Omental fat pad (tissue), 4 donors: ENCODE measurements around the gene NHLRC3. TPM values are rescaled to one million over a fixed set of nuclear protein-coding genes. Genes with fewer than 3 reads are reported as not detected.
A peak's percentile ranks its signal among the peaks of the same experiment; 100 is the strongest.
"Not testable (repeated sequence)": the region's sequence is repeated elsewhere in the genome, so short reads cannot be mapped to it uniquely, and the experiment has no call there.

Experiments
- ATAC-seq: fragments of 150-250 bp; one replicate; pipeline ENCODE4 v1.9.1; 2016; ENCODE audit warnings: mild to moderate bottlenecking, moderate library complexity; ENCODE audit not compliant: low FRiP score
- DNase-seq: peaks from one replicate; pipeline ENCODE4 v3.0.0-alpha.2; 2019; ENCODE audit warnings: low spot score
- total RNA-seq, 4 donors: library from RNA; depleted of rRNA; stranded (reverse); fragments of >200 nt; gene quantifications; one replicate each; pipeline ENCODE4 v1.1.0, GENCODE V29; 2016
- TF ChIP-seq, protein P1 (sequence below), 3 donors: fragments of 450-650 bp; IDR thresholded peaks; one replicate each; pipeline ENCODE4 v1.5.1; 2016 to 2017; ENCODE audit warnings: antibody characterized with exemption in 3 of 3, mild to moderate bottlenecking in 3 of 3, moderate library complexity in 2 of 3

Gene NHLRC3, protein sequence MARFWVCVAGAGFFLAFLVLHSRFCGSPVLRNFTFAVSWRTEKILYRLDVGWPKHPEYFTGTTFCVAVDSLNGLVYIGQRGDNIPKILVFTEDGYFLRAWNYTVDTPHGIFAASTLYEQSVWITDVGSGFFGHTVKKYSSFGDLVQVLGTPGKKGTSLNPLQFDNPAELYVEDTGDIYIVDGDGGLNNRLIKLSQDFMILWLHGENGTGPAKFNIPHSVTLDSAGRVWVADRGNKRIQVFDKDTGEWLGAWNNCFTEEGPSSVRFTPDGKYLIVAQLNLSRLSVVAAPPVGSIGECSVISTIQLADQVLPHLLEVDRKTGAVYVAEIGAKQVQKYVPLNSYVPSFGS
- total RNA-seq: 10 to 100 TPM; 18.4 to 25.2 (median 23.3) TPM

DNA sequence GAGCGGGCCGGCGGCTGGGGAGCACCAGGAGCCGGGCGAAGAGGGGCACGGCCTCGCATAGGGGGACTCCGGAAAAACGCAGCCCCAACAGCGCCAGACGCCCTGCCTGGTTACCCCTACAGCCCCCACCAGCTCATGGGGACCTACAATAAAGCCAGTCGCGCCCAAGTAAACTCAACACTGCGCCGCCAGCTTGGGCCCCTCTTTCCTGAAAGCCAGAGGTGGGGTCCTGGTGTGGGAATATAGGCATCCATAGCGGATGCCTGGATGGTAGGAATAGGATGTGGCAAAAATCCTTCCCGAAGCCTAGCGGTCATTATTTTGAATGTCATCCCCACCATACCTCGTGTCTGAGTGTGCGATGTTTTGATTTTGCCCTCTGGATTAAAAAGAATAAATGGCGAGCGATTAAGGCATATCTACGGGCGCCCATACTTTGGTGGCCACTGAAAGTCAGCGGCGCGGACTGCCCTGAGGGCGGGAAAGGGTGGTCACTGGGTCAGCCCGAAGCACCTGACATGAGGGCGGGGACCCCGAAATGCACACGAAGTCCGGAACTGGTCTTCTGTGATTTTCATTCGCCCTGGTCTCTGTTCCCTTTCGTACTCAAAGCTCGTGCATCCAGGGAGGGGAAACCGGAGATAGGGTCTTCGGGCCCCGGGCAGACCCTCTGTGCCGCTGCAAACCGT lies at the start of gene NHLRC3, which contains the start of gene PROSER1:
TSS of gene NHLRC3 (plus strand) at position 577 of the 689 bp plus-strand sequence. CDS start 184 bp downstream, outside the sequence.
TSS of gene PROSER1 (minus strand) at position 210 of the 689 bp plus-strand sequence. CDS start 847 bp downstream, outside the sequence.
- DNase-seq: peak; percentile 66
- ATAC-seq: peak; percentile 96
- TF ChIP-seq, protein P1, sequence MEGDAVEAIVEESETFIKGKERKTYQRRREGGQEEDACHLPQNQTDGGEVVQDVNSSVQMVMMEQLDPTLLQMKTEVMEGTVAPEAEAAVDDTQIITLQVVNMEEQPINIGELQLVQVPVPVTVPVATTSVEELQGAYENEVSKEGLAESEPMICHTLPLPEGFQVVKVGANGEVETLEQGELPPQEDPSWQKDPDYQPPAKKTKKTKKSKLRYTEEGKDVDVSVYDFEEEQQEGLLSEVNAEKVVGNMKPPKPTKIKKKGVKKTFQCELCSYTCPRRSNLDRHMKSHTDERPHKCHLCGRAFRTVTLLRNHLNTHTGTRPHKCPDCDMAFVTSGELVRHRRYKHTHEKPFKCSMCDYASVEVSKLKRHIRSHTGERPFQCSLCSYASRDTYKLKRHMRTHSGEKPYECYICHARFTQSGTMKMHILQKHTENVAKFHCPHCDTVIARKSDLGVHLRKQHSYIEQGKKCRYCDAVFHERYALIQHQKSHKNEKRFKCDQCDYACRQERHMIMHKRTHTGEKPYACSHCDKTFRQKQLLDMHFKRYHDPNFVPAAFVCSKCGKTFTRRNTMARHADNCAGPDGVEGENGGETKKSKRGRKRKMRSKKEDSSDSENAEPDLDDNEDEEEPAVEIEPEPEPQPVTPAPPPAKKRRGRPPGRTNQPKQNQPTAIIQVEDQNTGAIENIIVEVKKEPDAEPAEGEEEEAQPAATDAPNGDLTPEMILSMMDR (IDR thresholded peaks at IDR 0.05): no peak

DNA sequence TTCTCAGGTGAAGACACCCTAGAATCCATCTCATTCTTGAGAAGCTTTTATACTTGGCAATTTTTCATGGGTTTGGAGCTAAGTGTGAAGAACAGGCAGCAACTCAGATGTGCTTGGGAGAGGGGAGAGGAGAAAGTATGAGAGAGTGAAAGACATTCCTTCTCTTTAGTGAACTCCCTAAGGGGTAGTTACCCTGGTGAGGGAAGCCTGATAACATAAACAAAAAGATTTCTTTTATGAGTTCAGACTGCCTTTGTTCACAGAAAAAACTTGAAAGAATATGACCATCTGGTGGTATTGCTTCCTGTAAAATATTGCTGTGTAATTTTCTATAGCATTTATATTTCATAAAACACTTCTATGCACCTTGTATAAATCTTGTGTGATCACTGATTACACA lies 47.6 kb upstream of the NHLRC3 start, which contains the start of gene STOML3:
TSS of gene STOML3 (minus strand) at position 139 of the 400 bp plus-strand sequence. CDS start at position 29, 110 bp downstream.
- DNase-seq (no peak), ATAC-seq (no peak)
- TF ChIP-seq, protein P1 (IDR thresholded peaks at IDR 0.05): no peak

DNA sequence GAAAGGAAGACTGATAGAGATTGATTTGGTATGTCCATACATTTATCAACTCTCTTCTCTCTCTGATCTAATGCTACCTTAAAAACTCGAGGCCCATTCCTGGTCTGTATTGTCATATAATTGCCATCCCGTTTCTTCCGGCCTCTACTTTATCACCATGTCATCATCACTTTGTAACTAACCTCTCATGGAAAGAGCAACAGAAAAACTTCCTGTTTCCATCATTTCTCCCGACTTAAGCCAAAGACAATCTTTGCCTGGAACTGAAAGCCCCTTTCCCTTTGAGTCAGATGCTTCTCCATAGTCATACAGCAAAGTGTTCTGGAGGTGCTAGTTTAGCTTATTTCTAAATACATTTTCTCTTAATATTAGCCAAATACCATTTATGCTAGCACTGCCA lies 44.9 kb upstream of the NHLRC3 start:
- TF ChIP-seq, protein P1 (IDR thresholded peaks at IDR 0.05): no peak

DNA sequence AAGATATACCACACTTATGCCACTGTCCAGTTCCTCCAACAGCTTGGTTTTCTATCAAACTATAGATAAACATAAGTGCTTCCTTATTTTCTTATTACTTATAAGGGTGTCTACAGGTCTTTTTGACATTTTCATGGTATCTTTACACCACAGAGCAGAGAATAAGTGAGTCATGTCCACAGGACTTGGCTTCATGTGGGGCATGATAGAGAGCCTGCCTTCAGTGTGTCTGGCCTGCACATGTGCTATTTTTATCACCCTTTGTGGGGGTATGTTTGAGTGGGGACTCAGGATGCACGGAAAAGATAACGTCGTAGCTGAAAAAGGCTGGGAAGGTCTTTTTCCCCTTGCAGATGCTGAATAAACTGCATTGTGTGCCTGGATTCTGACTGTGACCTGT lies 39.5 kb upstream of the NHLRC3 start:
- ATAC-seq (no peak), DNase-seq (no peak)
- TF ChIP-seq, protein P1 (IDR thresholded peaks at IDR 0.05): no peak

More for the DNA sequence above, 44.9 kb upstream of the NHLRC3 start:
- DNase-seq (no peak), ATAC-seq (no peak)

DNA sequence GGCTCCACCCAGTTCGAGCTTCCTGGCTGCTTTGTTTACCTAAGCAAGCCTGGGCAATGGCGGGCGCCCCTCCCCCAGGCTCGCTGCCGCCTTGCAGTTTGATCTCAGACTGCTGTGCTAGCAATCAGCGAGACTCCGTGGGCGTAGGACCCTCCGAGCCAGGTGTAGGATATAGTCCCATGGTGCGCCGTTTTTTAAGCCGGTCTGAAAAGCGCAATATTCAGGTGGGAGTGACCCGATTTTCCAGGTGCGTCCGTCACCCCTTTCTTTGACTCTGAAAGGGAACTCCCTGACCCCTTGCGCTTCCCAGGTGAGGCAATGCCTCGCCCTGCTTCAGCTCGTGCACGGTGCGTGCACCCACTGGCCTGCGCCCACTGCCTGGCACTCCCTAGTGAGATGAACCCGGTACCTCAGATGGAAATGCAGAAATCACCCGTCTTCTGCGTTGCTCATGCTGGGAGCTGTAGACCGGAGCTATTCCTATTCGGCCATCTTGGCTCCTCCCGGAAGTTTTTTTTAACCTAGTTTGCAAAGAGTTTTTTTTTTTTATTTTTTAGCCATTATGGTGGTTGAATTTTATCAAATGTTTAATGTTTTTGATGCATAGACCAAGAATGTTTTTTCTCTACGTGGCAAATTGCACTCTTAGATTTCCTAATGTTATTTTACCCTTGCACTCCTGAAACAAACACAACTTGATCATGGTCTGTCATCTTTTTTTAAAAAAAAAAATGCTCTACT lies 31.7 kb upstream of the NHLRC3 start:
- ATAC-seq, DNase-seq: not testable (repeated sequence)

DNA sequence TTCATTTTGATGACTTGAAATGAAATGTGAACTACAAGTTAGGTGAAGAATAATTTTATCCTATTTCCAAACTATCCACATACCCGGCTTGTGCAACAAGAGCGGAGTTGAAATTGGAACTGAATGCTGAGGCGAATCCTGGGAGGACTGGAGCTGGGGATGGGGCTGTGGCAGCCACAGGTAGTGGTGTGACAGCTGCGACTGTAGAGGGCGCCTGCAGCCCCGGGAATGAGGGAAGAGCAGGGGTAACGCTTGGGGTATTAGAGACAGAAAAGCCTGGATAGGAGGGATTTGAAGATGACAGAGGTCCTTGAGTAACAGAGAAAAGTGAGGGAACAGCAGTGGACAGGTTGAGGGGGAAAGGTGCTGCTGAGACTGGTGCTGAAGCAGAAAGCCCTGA lies 25.6 kb upstream of the NHLRC3 start:
- DNase-seq: no peak
- ATAC-seq: no peak

More for the DNA sequence above, 25.6 kb upstream of the NHLRC3 start:
- TF ChIP-seq, protein P1 (IDR thresholded peaks at IDR 0.05): no peak
